Glomerular visceral epithelial cell (primary cell): ENCODE measurements around the gene CCAR1.
"Not testable (repeated sequence)": the region's sequence is repeated elsewhere in the genome, so short reads cannot be mapped to it uniquely, and the experiment has no call there.

Experiments
- DNase-seq: peaks from one replicate; pipeline ENCODE4 v3.0.0-alpha.2; 2016; ENCODE audit errors: extremely low spot score

CCAR1 gene

GRCh38 chr10:68759967-68760366 is 38.9 kb downstream of the CCAR1 start:
- DNase-seq: no peak

- not testable (repeated sequence) for DNase-seq
Observed at GRCh38 chr10:68767407-68767806, 46.4 kb downstream of the CCAR1 start.

- no peak for DNase-seq
Observed at GRCh38 chr10:68781613-68782574, 60.9 kb downstream of the CCAR1 start.

- no peak for DNase-seq
Observed at GRCh38 chr10:68784476-68784875, 63.4 kb downstream of the CCAR1 start.

DNA sequence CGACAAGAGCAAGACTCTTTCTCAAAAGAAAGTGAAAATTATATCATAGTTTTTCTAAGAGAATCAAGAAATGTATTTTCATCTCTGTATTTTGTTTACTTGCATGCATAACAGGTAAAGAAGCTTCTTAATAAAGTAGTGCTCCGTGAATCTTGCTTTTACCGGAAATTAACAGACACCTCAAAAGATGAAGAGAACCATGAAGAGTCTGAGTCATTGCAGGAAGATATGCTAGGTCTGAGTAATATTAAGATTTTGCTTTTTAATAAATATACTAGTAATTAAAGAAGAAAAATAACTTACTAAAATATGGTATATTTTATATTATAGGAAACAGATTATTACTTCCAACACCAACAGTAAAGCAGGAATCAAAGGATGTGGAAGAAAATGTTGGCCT is 66.8 kb downstream of the CCAR1 start:
- no peak for DNase-seq

DNA sequence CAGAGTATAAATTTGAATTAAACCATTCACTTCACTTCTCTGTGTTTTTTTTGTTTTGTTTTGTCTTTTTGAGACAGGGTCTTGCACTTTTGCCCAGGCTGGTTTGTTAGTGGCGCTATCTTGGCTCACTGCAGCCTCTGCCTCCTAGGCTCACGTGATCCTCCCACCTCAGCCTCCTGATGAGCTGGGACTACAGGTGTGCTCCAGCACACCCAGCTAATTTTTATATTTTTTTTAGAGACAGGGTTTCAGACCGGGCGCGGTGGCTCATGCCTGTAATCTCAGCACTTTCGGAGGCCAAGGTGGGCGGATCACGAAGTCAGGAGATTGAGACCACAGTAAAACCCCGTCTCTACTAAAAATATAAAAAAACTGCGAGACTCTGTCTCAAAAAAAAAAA is 69.4 kb downstream of the CCAR1 start:
- no peak for DNase-seq

GRCh38 chr10:68792115-68792514 is 71.1 kb downstream of the CCAR1 start:
- no peak for DNase-seq

- no peak for DNase-seq
Observed at GRCh38 chr10:68795886-68796532, 75.0 kb downstream of the CCAR1 start.

DNA sequence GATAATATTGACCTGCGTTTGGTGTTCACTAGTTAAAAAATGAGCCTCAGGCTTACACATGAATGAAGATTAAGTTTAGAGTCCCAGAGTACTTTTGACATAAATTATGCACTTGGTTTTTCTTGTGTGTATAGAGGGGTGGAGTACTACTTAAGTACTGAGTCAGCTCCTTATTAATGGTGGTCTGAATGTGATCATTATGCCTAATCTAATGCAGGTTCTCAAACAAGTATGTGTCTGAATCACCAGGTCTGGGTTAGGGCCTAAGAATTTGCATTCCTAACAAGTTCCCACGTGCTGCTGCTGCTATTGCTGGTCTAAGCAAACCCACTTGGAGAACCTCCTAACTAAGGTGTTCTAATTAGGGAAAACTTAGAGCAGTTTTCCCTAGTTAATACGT is 75.6 kb downstream of the CCAR1 start:
- DNase-seq: no peak

DNA sequence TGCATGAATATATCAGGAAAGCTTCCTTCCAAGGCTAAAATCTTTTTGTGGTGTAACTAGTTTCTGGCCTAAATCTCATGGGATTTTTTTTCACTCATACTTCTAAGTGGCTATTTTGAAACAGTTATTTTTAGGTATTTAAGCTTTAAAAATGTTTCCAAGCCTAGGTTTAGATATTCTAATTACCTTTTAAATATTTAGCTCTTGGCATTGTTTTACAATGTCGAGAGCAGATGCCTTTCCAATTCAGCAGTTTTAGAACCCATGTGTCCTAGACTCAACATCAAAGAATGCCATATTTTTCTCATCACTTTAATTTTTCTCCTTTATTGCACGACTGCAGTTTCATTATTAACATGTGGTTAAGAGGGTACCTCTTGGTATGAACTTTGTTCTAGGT is 79.2 kb downstream of the CCAR1 start:
- DNase-seq: peak; percentile 30

DNA sequence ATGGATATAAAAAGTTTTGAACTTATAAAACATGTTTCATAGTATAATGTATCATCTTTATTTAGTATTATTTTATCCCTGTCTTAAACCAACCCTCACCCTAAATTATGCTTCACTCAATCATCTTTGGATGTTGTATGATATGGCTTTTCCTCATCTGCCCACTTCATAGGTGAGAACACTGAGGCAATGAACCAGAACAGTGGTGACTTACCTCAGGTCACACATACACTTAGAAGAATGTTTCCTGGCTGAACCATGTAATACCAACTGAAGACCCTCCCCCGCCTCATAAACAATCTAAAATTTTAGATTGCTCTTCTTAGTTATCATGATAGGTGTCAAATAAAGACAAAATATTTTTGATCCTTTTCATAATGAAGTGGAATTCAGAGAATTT is 83.7 kb downstream of the CCAR1 start:
- DNase-seq: no peak

DNA sequence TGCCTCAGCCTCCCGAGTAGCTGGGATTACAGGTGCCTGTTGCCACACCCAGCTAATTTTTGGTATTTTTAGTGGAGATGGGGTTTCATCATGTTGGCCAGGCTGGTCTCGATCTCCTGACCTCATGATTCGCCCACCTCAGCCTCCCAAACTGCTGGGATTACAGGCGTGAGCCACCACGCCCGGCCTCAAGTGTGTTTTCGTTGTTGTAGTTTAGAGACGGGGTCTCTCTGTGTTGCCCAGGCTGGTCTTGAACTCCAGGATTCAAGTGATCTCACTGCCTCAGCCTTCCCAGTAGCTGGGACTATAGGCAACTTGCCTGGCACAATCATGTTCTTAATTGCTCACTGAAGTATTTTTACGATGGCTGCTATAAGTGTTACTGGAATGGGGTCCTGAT is 89.8 kb downstream of the CCAR1 start:
- DNase-seq: not testable (repeated sequence)

GRCh38 chr10:68811314-68812009 is 90.4 kb downstream of the CCAR1 start:
- no peak for DNase-seq

DNA sequence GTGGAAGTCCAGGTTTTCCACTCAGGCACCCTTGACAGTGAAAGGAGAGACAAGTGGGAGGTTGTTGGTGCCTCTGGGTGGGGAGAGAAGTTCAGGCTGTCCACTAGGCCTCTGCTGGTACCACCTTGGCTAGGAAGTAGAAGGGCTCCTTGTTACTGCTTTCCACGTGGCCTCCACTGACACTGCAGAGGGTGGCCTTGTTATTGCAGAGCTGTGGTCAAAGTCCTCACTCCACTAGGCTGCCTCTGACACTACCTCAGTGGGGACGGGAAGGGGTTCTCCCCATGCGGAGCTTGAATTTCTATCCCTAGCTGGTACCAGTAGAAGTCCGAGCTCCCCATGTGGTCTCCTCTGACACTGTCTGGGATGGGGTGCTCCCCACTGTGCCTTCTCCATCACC is 91.4 kb downstream of the CCAR1 start:
- DNase-seq: no peak

- no peak for DNase-seq
Observed at GRCh38 chr10:68813559-68813958, 92.5 kb downstream of the CCAR1 start.

- DNase-seq: no peak
Observed at GRCh38 chr10:68816796-68817412, 95.9 kb downstream of the CCAR1 start.

DNA sequence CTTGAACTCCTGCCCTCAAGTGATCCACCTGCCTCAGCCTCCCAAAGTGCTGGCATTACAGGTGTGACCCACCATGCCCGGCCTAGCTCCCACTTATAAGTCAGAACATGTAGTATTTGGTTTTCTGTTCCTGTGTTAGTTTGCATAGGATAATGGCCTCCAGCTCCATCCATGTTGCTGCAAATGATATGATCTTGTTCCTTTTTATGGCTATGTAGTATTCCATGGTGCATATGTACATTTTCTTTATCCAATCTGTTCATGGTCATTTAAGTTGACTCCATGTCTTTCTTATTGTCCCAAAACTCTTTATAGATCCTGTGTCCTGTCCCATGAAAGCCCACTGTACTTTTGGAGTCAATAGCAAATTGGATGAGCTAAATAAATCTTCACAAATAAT is 99.3 kb downstream of the CCAR1 start:
- DNase-seq: not testable (repeated sequence)

GRCh38 chr10:68822626-68823025 is 101.6 kb downstream of the CCAR1 start:
- DNase-seq: not testable (repeated sequence)

DNA sequence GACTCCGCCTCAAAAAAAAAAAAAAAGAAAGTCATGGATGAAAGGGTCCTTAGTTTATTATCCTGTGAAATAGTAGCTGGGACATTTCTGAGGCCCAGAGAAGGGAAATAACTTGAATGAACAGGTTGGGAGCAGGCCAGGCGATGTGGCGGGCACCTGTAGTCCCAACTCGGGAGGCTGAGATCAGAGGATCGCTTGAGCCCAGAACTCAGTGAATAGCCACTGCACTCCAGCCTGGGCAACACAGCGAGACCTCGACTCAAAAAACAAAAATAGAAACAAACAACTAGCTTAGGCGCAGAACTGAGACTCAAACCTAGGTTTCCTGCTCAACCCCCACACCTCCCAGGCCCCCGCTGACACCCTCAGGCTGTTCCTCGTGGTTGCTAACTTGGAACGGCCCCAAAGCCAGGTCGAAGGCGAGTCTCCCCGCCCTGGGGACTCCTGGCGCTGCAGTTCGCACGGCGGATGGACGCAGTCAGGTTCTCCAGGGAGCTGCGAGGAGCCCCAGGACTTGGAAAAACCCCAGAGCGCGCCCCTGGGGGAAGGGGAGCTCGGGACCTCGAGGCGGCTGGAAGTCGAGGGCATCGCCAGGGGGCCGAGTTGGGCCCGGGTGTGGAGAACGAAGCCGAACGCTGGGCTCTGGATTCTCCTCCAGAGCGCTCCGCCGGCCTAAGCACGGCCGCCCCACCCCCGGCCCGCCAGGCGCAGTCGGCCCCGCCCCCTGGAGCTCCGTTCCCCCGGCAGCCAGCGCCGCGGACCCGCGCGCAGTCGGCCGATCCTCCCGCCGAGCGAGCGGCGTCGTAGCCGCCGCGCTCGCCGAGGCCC is 105.9 kb downstream of the CCAR1 start, which contains the start of gene STOX1:
Gene STOX1 (plus strand): TSS at position 768 of the 828 bp plus-strand sequence. CDS start 93 bp downstream, outside the sequence.
- DNase-seq: peak; percentile 69

- not testable (repeated sequence) for DNase-seq
Observed at GRCh38 chr10:68827592-68827959, 106.5 kb downstream of the CCAR1 start.

DNA sequence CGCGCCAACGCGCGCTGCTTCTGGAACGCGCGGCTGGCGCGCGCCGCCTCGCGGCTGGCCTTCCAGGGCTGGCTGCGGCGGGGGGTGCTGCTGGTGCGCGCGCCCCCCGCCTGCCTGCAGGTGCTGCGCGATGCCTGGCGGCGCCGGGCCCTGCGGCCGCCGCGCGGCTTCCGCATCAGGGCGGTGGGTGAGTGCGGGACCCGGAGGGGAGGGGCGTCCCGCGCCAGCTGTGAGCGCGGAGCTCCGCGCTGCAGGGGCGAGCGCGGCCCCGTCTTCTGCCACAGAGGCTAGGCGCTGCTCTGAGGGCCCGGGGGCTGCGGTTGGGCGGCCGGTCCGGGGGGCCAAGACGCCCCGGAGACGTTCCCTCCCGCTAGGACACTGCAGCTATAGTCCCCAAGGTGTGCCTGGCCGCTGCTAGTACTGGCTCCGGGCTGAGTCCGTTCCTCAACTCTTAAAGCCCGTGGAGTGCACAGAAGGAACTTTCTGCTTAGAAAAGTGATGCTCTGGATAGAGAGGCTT is 107.1 kb downstream of the CCAR1 start:
- not testable (repeated sequence) for DNase-seq
